Subcutaneous abdominal adipose tissue (tissue), 5 donors: Measurements from ENCODE around the gene ACSL6.

Experiments
- H3K27ac ChIP-seq: one replicate; pipeline ENCODE4 v1.7.0; 2013; ENCODE audit warnings: low read depth, mild to moderate bottlenecking, inconsistent platforms, low read length, moderate library complexity
- H3K27me3 ChIP-seq, 5 donors: one replicate each; pipeline ENCODE4 v1.7.0; 2013; ENCODE audit warnings: low read length in 5 of 5, inconsistent platforms in 1 of 5; ENCODE audit not compliant: control insufficient read depth in 5 of 5, insufficient read depth in 4 of 5
- H3K36me3 ChIP-seq, 5 donors: one replicate each; pipeline ENCODE4 v1.7.0; 2013; ENCODE audit warnings: low read length in 5 of 5; ENCODE audit not compliant: control insufficient read depth in 5 of 5, insufficient read depth in 5 of 5
- H3K4me1 ChIP-seq, 5 donors: one replicate each; pipeline ENCODE4 v1.7.0; 2013; ENCODE audit warnings: low read length in 5 of 5, mild to moderate bottlenecking in 3 of 5, moderate library complexity in 1 of 5; ENCODE audit not compliant: control insufficient read depth in 5 of 5, insufficient read depth in 5 of 5
- H3K4me3 ChIP-seq, 5 donors: one replicate each; pipeline ENCODE4 v1.7.0; 2013; ENCODE audit warnings: low read length in 5 of 5, low read depth in 1 of 5
- H3K9ac ChIP-seq, 5 donors: one replicate each; pipeline ENCODE4 v1.7.0; 2013; ENCODE audit warnings: low read length in 5 of 5, mild to moderate bottlenecking in 4 of 5, moderate library complexity in 3 of 5
- H3K9me3 ChIP-seq, 5 donors: one replicate each; pipeline ENCODE4 v1.7.0; 2013; ENCODE audit warnings: low read length in 5 of 5; ENCODE audit not compliant: control insufficient read depth in 5 of 5
- donor health status: healthy.
- donor health status: healthy.
- donor health status: healthy.
- donor health status: healthy.
- donor health status: healthy.

Gene ACSL6

DNA sequence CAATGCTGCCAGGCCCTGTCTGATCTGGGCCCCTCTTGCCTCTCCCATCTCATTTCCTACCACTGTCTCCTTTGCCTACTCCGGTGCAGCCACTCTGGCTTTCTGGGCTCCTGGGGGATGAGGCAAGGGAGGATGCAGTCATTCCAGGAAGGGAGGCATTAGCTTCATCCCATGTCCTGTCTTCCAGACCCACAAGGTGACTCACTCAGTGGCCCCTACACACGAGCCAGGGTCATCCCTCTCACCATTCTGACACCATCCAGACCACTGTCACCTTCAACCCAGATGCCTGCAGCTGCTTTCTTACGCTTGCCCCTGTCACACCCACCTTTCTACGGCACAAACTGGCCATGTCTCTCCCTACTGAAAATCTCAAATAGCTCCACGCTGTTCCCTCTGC, 19.1 kb downstream of the ACSL6 start:
- no peaks in the 10 kb centered on the region for H3K9me3 ChIP-seq
- H3K4me1 ChIP-seq, result no peaks in the 10 kb centered on the region
- H3K27ac ChIP-seq, result no peak overlapping the region
- H3K36me3 ChIP-seq, result no peaks in the 10 kb centered on the region
- no peak overlapping the region for H3K4me3 ChIP-seq
- H3K9ac ChIP-seq, result no peak overlapping the region
- peaks cover 0 to 3% (median 0%) of the 10 kb centered on the region in 5 donors for H3K27me3 ChIP-seq

DNA sequence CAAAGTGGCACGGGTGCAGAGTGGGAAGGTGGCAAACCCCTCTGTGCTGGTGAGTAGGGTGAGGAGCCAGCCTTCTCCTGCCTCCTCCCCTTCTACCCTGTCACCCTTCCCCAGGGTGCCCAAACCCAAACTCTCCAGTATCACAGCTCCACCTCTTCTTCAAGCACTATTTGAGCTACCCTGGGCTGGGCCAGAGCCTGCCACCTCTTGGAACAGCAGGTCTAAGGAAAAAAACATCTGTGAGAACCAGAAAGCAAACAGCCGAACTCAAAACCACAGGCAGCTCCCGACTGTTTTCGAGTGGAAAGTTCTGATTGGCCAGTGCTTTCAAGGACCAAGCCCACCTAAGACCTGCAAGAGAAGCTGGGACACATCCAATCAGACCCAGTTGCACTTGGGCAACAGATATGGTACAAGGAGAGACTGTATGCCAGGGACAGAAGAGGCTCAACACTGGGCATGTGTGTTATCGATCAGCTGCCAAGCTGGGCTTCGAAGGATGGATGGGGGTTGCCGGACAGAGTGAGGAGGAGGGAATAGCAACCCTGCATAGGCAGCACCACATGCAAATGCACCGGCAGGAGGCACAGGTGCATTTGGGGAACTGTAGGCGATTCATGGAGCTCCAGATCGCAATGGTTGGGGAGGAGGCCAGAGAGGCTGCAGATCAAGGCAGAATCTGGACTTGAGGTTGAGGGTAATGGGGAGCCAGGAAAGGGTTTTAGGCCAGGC, 19.7 kb downstream of the ACSL6 start:
- H3K9ac ChIP-seq, result no peak overlapping the region
- no peak overlapping the region for H3K4me3 ChIP-seq
- H3K27me3 ChIP-seq, result peaks cover 0 to 3% (median 0%) of the 10 kb centered on the region in 5 donors
- no peaks in the 10 kb centered on the region for H3K4me1 ChIP-seq
- no peak overlapping the region for H3K27ac ChIP-seq
- no peaks in the 10 kb centered on the region for H3K9me3 ChIP-seq
- no peaks in the 10 kb centered on the region for H3K36me3 ChIP-seq

DNA sequence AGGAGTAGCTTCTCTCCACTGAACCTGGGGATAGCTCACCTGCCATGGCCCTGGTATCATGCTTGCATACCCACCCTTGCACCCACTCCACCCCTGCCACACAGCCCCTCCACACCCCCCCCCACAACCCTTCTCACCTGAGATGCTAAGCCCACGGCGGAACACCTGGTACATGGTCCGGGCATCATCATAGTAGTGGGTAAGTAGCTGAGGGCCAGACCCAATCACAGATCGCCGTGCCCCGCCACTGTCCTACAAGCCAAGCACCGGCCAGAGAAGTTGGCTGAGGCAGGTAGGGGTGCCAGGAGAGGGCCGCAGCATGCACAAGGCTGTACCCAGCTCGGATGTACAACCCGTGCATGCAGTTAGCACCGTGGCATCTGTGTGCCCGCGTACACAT, 20.7 kb downstream of the ACSL6 start:
- Histone ChIP-seq H3K27ac (no peak overlapping the region), H3K36me3 (no peaks in the 10 kb centered on the region), H3K9me3 (no peaks in the 10 kb centered on the region), H3K9ac (no peak overlapping the region), H3K27me3 (peaks cover 0 to 3% (median 0%) of the 10 kb centered on the region in 5 donors), H3K4me3 (no peak overlapping the region), H3K4me1 (no peaks in the 10 kb centered on the region)

DNA sequence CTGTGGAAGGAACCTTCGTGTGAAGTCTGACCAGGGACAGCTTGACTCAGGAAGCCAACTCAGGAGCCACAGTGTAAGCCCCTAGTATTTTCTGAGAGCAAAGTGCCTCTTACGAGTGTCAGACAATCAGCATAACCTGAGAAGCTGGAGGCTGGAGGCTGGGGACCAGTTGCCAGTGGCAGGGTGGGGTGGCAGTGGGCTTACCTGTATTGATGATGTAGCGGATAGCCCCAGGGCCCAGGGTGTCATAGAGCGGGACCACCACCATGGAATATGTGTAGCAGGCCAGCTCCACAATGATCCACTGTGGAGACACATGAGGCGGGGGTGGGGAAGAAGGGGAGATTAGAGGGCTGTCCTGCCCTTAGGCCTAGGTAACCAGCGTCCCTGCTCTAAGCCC, 22.9 kb downstream of the ACSL6 start:
- Histone ChIP-seq H3K9ac (no peak overlapping the region), H3K4me3 (no peak overlapping the region), H3K36me3 (no peaks in the 10 kb centered on the region), H3K27me3 (peaks cover 0 to 3% (median 0%) of the 10 kb centered on the region in 5 donors), H3K4me1 (peaks cover 0 to 7% (median 5%) of the 10 kb centered on the region in 5 donors), H3K27ac (no peak overlapping the region), H3K9me3 (no peaks in the 10 kb centered on the region)

- H3K27ac ChIP-seq, result no peak overlapping the region
Measured at GRCh38 chr5:131987251-131987650, 24.2 kb downstream of the ACSL6 start.

GRCh38 chr5:131986161-131986912, 25.1 kb downstream of the ACSL6 start:
- Histone ChIP-seq H3K27me3 (peaks cover 0 to 3% (median 0%) of the 10 kb centered on the region in 5 donors), H3K4me1 (peaks cover 0 to 7% (median 5%) of the 10 kb centered on the region in 5 donors), H3K9ac (no peak overlapping the region)

More at GRCh38 chr5:131987251-131987650, 24.2 kb downstream of the ACSL6 start:
- Histone ChIP-seq H3K36me3 (no peaks in the 10 kb centered on the region), H3K4me3 (no peak overlapping the region), H3K9ac (no peak overlapping the region), H3K4me1 (peaks cover 0 to 7% (median 5%) of the 10 kb centered on the region in 5 donors), H3K9me3 (no peaks in the 10 kb centered on the region), H3K27me3 (peaks cover 0 to 3% (median 0%) of the 10 kb centered on the region in 5 donors)

DNA sequence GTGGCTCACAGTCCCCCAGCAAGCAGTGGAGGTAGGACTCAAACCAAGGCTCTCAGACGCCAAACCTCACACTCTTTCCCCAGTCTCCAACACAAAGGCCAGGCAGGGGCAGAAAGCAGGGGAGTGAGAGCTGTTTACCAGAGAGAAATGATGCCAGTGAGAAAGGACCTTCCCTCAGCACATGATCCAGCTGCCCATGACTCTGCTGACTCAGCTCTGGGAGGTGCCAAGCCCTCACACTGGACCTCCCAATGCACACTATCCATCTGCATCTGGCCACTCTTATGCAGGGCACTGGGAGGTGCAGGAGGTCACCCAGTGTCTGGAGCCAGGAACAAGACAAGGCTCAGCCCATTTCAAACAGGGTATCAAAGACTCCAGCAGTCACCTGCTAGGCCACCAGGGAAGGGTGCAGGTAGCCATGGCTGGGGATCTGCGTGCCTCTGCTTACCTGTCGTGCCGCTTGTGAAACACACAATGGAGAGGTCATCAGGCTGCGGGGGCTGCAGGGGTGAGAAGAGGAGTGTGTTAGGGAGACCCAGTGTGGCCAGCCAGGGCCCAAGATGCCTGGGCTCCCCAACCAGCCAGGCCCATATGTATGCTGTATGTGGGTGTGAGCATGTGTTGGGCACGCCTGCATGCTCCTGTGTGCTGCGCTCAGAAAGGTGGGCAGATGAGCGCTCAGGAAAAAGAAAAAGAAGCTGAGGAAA, 26.3 kb downstream of the ACSL6 start:
- Histone ChIP-seq H3K4me3 (no peak overlapping the region), H3K9me3 (no peaks in the 10 kb centered on the region), H3K27ac (no peak overlapping the region), H3K4me1 (peaks cover 0 to 7% (median 5%) of the 10 kb centered on the region in 5 donors), H3K36me3 (no peaks in the 10 kb centered on the region), H3K9ac (no peak overlapping the region), H3K27me3 (no peaks in the 10 kb centered on the region)

More at GRCh38 chr5:131986161-131986912, 25.1 kb downstream of the ACSL6 start:
- no peak overlapping the region for H3K27ac ChIP-seq
- H3K36me3 ChIP-seq, result no peaks in the 10 kb centered on the region
- no peaks in the 10 kb centered on the region for H3K9me3 ChIP-seq
- H3K4me3 ChIP-seq, result no peak overlapping the region

- Histone ChIP-seq H3K27ac (no peak overlapping the region), H3K27me3 (no peaks in the 10 kb centered on the region), H3K36me3 (no peaks in the 10 kb centered on the region), H3K9ac (no peak overlapping the region), H3K9me3 (no peaks in the 10 kb centered on the region), H3K4me3 (no peak overlapping the region), H3K4me1 (peaks cover 0 to 7% (median 5%) of the 10 kb centered on the region in 5 donors)
Measured at GRCh38 chr5:131983244-131983771, 28.1 kb downstream of the ACSL6 start.

DNA sequence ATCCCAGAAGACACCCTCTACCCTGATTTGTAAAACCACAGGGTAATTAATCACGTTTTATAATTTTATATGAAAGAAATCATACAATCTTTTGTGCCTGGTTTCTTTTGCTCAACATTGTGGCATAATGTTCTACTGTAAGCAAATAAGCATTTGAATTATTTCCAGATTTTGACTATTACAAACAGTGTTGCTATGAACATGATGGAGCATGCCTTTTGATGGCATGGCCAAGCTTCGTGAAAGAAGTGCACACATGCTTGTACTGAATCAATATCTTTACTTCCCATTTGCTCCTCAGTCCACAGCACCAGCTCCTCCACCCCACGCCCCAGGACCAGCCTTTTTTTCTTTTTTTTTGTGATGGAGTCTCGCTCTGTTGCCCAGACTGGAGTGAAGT, 29.9 kb downstream of the ACSL6 start:
- Histone ChIP-seq H3K27ac (no peak overlapping the region), H3K27me3 (no peaks in the 10 kb centered on the region), H3K9ac (no peak overlapping the region), H3K4me1 (peaks cover 0 to 7% (median 5%) of the 10 kb centered on the region in 5 donors), H3K36me3 (no peaks in the 10 kb centered on the region), H3K4me3 (no peak overlapping the region), H3K9me3 (no peaks in the 10 kb centered on the region)
